HG02588 (cell line): ENCODE data around the gene ZNF514.
A peak's percentile ranks its signal among the peaks of the same experiment; 100 is the strongest.
"Not testable (repeated sequence)": the region's sequence is repeated elsewhere in the genome, so short reads cannot be mapped to it uniquely, and the experiment has no call there.

ENCODE experiments used
- ATAC-seq: cut with Tn5 transposase; IDR thresholded peaks from one replicate; pipeline ENCODE4 v1.9.1; 2021; ENCODE audit warnings: mild to moderate bottlenecking, moderate library complexity; ENCODE audit not compliant: unreplicated experiment

The ZNF514 gene

DNA sequence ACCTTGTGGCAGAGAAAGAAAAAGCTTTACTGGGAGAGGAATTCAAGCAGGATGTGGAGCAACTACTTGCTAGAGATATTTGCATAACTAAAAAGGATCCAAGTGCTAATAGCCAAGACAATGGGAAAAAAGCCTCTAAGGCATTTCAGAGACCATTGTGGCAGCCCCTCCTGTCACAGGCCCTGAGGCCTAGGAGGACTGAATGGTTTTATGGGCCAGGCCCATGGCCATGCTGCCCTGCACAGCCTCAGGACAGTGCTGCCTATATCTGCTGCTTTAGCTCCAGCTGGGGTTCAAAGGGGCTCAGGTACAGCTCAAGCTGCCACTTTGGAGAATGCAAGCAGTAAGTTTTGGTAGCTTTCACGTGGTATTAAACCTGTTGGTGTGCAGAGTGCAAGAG lies 20.9 kb downstream of the ZNF514 start:
- ATAC-seq, result no peak

GRCh38 chr2:95122197-95122551 lies 37.5 kb downstream of the ZNF514 start:
- ATAC-seq, result peak; percentile 3

GRCh38 chr2:95121407-95122196 lies 38.0 kb downstream of the ZNF514 start, which contains the start of gene MRPS5:
TSS of gene MRPS5 (minus strand) at chr2:95121808. CDS start at chr2:95121791, 17 bp downstream.
- ATAC-seq, result peak; percentile 95

GRCh38 chr2:95121093-95121406 lies 38.6 kb downstream of the ZNF514 start:
- ATAC-seq, result no peak

GRCh38 chr2:95115418-95115817 lies 44.2 kb downstream of the ZNF514 start:
- peak; percentile 82 for ATAC-seq

DNA sequence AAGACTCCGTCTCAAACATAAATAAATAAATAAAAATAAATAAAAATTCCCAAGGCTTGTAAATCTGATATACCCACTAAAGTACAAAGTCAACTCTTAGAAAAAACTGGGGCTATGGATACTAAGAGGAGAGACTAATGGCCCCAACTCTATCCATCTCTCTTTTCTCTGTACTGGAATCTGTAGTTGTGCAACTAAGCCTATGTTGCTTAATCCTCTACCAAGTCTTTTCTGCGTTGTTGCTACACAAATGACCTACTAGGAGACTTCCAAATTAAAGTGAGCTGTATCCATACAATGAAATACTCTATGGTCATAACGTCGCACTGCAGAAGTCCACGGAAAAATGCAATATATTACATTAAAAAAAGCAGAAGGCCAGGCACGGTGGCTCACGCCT lies 46.2 kb downstream of the ZNF514 start:
- ATAC-seq, result no peak

- ATAC-seq, result no peak
Observed at GRCh38 chr2:95110395-95110794, 49.3 kb downstream of the ZNF514 start.

GRCh38 chr2:95109260-95109659 lies 50.4 kb downstream of the ZNF514 start:
- no peak for ATAC-seq

DNA sequence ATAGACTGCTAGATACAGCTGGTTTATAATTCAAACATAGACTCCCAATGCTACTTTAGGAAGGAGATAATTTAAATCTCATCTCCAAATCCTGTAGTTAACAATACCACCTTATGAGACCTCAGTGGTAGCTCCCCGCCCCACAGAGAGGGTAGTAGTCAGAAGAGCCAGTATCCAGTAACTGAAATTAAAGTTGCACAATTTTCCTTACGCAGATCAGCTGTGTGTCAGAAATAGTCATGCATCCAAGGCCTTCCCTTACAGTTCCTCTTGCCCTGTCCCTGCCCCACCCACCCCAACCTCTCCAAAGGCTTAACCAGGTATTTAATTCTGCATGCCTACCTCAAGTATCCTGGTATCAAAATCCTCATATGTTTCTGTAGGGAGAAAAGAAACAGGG lies 53.6 kb downstream of the ZNF514 start:
- ATAC-seq, result no peak

GRCh38 chr2:95104606-95105005 lies 55.0 kb downstream of the ZNF514 start:
- no peak for ATAC-seq

GRCh38 chr2:95099910-95100309 lies 59.7 kb downstream of the ZNF514 start:
- ATAC-seq, result no peak

- not testable (repeated sequence) for ATAC-seq
Observed at GRCh38 chr2:95098273-95098672, 61.4 kb downstream of the ZNF514 start.
